ENCODE results near the gene CYTH3.

CYTH3 gene

DNA sequence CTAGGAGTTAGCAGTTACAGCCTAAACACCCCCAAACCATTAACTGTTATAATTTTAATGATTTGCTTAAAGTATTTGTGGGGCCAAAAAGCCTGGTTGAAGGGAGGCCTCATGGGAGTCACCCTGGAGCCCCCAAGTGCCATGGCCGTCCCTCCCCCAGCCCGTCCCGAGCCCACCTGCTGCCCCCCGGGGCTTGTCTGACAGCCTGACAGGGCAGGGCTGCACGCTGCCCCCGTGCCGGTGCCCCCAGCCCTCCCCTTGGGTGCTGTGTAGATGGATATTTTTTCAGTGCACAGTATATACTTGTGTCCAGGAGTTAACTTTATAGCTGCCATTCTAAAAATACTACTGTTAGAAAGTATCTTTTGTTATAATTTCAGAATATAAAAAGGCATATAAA, 108.4 kb downstream of the CYTH3 start:
- no peak for TF ChIP-seq CTCF (IDR thresholded peaks at IDR 0.05; ENCODE audit: low read depth, low read length)
- no peak overlapping the region for H3K4me3 ChIP-seq (ENCODE audit: low read depth, low read length)

DNA sequence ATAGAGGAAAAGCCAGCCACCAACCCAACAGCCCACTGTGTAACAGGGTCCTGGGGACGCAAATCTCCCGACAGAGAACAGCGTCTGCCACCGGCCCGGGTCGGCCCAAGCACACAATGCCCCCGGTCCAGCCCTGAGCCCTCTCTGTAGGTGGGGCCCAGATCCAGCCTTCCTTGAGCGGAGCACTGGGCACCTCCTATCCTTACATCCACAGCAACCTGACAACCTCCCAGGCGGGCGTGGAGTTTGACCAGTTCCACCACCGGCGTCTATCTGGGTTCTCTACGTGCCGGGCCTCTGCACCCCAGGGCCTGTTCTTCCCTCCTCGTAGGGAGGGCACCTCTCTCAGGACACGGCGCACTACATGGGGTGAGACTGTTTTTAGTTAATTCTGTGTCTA, 109.0 kb downstream of the CYTH3 start:
- H3K4me3 ChIP-seq (ENCODE audit: low read depth, low read length): no peak overlapping the region
- no peak for TF ChIP-seq CTCF (IDR thresholded peaks at IDR 0.05; ENCODE audit: low read depth, low read length)

- H3K4me3 ChIP-seq (ENCODE audit: low read depth, low read length): no peak overlapping the region
- no peak for TF ChIP-seq CTCF (IDR thresholded peaks at IDR 0.05; ENCODE audit: low read depth, low read length)
Measured at GRCh38 chr7:6162650-6163366, 109.6 kb downstream of the CYTH3 start.

GRCh38 chr7:6162331-6162620, 110.1 kb downstream of the CYTH3 start:
- H3K4me3 ChIP-seq (ENCODE audit: low read depth, low read length): no peak overlapping the region
- no peak for TF ChIP-seq CTCF (IDR thresholded peaks at IDR 0.05; ENCODE audit: low read depth, low read length)

DNA sequence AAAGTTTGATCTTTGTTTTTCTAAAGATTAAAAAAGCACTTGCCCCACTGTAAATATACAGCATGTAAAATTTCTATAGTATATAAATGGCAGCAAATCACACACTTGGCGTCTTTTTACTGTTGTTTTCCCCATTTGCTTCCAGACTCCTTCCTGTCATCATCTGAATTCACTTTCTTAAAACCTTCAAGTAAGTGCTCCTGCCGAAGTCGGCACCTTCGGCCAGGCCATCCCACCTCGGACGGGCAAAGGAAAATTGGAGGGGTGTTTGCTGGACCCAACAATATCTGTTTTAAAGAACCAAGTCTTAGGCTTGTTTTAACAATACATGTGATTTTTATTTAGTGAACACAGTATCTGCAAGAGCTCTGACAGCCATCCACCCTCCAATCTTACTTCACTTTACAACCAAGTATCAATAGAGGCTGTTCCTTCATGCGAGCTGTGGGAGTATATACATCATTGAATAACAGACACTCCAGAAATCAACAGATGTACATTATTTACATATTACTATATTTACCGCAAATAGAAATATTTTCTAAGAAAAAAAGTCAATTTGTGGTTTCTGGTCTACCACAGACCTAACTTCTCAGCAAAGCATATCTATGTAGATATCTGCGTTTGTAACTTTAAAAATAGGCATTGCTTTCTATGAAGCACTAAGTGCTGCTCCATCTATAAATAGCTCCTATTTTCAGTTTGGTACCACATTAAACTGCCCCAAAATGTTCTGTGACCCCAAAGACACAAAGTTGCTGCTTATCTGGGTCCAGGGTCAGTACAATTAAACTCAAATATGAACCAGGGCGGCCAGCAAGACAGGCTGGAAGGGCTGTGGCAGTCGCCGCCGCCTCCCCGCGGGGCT, 110.7 kb downstream of the CYTH3 start:
- no peak overlapping the region for H3K4me3 ChIP-seq (ENCODE audit: low read depth, low read length)
- no peak for TF ChIP-seq CTCF (IDR thresholded peaks at IDR 0.05; ENCODE audit: low read depth, low read length)

- no peak overlapping the region for H3K4me3 ChIP-seq (ENCODE audit: low read depth, low read length)
- peak; percentile 83 for TF ChIP-seq CTCF (IDR thresholded peaks at IDR 0.05; ENCODE audit: low read depth, low read length)
Measured at GRCh38 chr7:6160191-6160623, 112.2 kb downstream of the CYTH3 start.

- no peak overlapping the region for H3K4me3 ChIP-seq (ENCODE audit: low read depth, low read length)
- no peak for TF ChIP-seq CTCF (IDR thresholded peaks at IDR 0.05; ENCODE audit: low read depth, low read length)
Measured at GRCh38 chr7:6159524-6160031, 112.8 kb downstream of the CYTH3 start.

Data from WI38 (cell line).